HFFc6 (cell line): ENCODE measurements around the gene PTPN22. TPM values are rescaled to one million over a fixed set of nuclear protein-coding genes. Genes with fewer than 3 reads are reported as not detected.

Experiments used
- DNase-seq: peaks from one replicate; pipeline ENCODE4 v3.0.0-alpha.2; 2018
- H3K27ac Mint-ChIP-seq: 2 replicates; pipeline ENCODE4 v1.8.0; 2020; ENCODE audit warnings: mild to moderate bottlenecking, mixed read lengths
- H3K27me3 Mint-ChIP-seq: 2 replicates; pipeline ENCODE4 v1.8.0; 2021; ENCODE audit warnings: mild to moderate bottlenecking, moderate library complexity, mixed read lengths; ENCODE audit not compliant: insufficient read depth
- H3K36me3 Mint-ChIP-seq: 2 replicates; pipeline ENCODE4 v1.8.0; 2021; ENCODE audit warnings: low read depth, mixed read lengths
- H3K4me1 Mint-ChIP-seq: 2 replicates; pipeline ENCODE4 v1.8.0; 2020; ENCODE audit warnings: low read depth, mixed read lengths
- H3K4me3 Mint-ChIP-seq: 2 replicates; pipeline ENCODE4 v1.8.0; 2020; ENCODE audit warnings: mild to moderate bottlenecking, moderate library complexity, mixed read lengths
- H3K9me3 Mint-ChIP-seq: 2 replicates; pipeline ENCODE4 v1.8.0; 2020; ENCODE audit warnings: mild to moderate bottlenecking, mixed read lengths
- CTCF ChIP-seq: fragments of 200-600 bp; sonication (generic); IDR thresholded peaks from 2 replicates; pipeline ENCODE4 v1.5.0; 2021; ENCODE audit warnings: antibody characterized with exemption, mild to moderate bottlenecking
- total RNA-seq, 6 experiments: library from RNA; stranded (reverse); fragmentation: NEBNext Ultra II Directional; extraction: Animal tissue kit (Norgen Biotek cat#: 25700); gene quantifications; 2 replicates in 1 of 6; 3 replicates in 5 of 6; pipeline ENCODE4 v1.2.3, GENCODE V29; 2021

PTPN22 gene
- total RNA-seq, 6 experiments from 2014 or later: 0.71 to 1.3 (median 1.0) TPM

GRCh38 chr1:113787663-113788062 is 83.8 kb downstream of the PTPN22 start:
- H3K4me3 Mint-ChIP-seq: no peak overlapping the region
- H3K27me3 Mint-ChIP-seq: no peaks in the 10 kb centered on the region; the same call in 1 of the 2 replicates
- peaks cover 27% of the 10 kb centered on the region for H3K4me1 Mint-ChIP-seq
- H3K9me3 Mint-ChIP-seq: no peaks in the 10 kb centered on the region
- no peak for TF ChIP-seq CTCF
- H3K27ac Mint-ChIP-seq: no peak overlapping the region
- peaks cover 14% of the 10 kb centered on the region for H3K36me3 Mint-ChIP-seq
- no peak for DNase-seq

GRCh38 chr1:113786069-113786468 is 85.4 kb downstream of the PTPN22 start:
- no peaks in the 10 kb centered on the region; the same call in 1 of the 2 replicates for H3K27me3 Mint-ChIP-seq
- H3K9me3 Mint-ChIP-seq: no peaks in the 10 kb centered on the region
- H3K36me3 Mint-ChIP-seq: peaks cover 10% of the 10 kb centered on the region
- H3K27ac Mint-ChIP-seq: no peak overlapping the region
- no peak for DNase-seq
- peaks cover 18% of the 10 kb centered on the region for H3K4me1 Mint-ChIP-seq
- no peak for TF ChIP-seq CTCF
- H3K4me3 Mint-ChIP-seq: no peak overlapping the region

- no peak for TF ChIP-seq CTCF
- H3K4me3 Mint-ChIP-seq: no peak overlapping the region
- no peaks in the 10 kb centered on the region; the same call in 1 of the 2 replicates for H3K27me3 Mint-ChIP-seq
- H3K36me3 Mint-ChIP-seq: no peaks in the 10 kb centered on the region
- no peaks in the 10 kb centered on the region for H3K9me3 Mint-ChIP-seq
- peaks cover 18% of the 10 kb centered on the region for H3K4me1 Mint-ChIP-seq
- DNase-seq: no peak
- H3K27ac Mint-ChIP-seq: peak overlapping the region; percentile 7; the same call in 1 of the 2 replicates
These were observed 87.3 kb downstream of the PTPN22 start for GRCh38 chr1:113784104-113784779.

- Mint-ChIP-seq H3K27ac (peak overlapping the region; percentile 7; the same call in 1 of the 2 replicates), H3K9me3 (no peaks in the 10 kb centered on the region), H3K4me3 (no peak overlapping the region), H3K36me3 (no peaks in the 10 kb centered on the region), H3K4me1 (peaks cover 18% of the 10 kb centered on the region), H3K27me3 (no peaks in the 10 kb centered on the region; the same call in 1 of the 2 replicates)
- no peak for TF ChIP-seq CTCF
- DNase-seq: no peak
These were observed 88.0 kb downstream of the PTPN22 start for GRCh38 chr1:113783254-113784103.

- no peaks in the 10 kb centered on the region for H3K9me3 Mint-ChIP-seq
- H3K27me3 Mint-ChIP-seq: no peaks in the 10 kb centered on the region; the same call in 1 of the 2 replicates
- H3K4me3 Mint-ChIP-seq: no peak overlapping the region
- TF ChIP-seq CTCF: no peak
- no peaks in the 10 kb centered on the region for H3K36me3 Mint-ChIP-seq
- DNase-seq: no peak
- H3K4me1 Mint-ChIP-seq: peaks cover 12% of the 10 kb centered on the region
- no peak overlapping the region for H3K27ac Mint-ChIP-seq
These were observed 89.1 kb downstream of the PTPN22 start for GRCh38 chr1:113782406-113782805.
